Muscle layer of duodenum (tissue), 2 donors: ENCODE data around the gene SLC27A3.

Experiments used
- H3K27ac ChIP-seq: one replicate; pipeline ENCODE4 v1.7.0; 2013; ENCODE audit warnings: mild to moderate bottlenecking, low read length
- H3K27me3 ChIP-seq: one replicate; pipeline ENCODE4 v1.7.0; 2013; ENCODE audit warnings: low read depth, mild to moderate bottlenecking, control low read depth, low read length
- H3K36me3 ChIP-seq, 2 donors: one replicate each; pipeline ENCODE4 v1.7.0; 2013; ENCODE audit warnings: low read length in 2 of 2, control low read depth in 1 of 2, mild to moderate bottlenecking in 1 of 2; ENCODE audit not compliant: insufficient read depth in 2 of 2, control insufficient read depth in 1 of 2
- H3K4me1 ChIP-seq, 2 donors: one replicate each; pipeline ENCODE4 v1.7.0; 2013; ENCODE audit warnings: low read length in 2 of 2, mild to moderate bottlenecking in 2 of 2, control low read depth in 1 of 2, moderate library complexity in 1 of 2; ENCODE audit not compliant: insufficient read depth in 2 of 2, control insufficient read depth in 1 of 2
- H3K4me3 ChIP-seq, 2 donors: one replicate each; pipeline ENCODE4 v1.7.0; 2013; ENCODE audit warnings: low read length in 2 of 2, low read depth in 1 of 2, mild to moderate bottlenecking in 1 of 2
- H3K9me3 ChIP-seq, 2 donors: one replicate each; pipeline ENCODE4 v1.7.0; 2013; ENCODE audit warnings: low read length in 2 of 2, control low read depth in 1 of 2, mild to moderate bottlenecking in 1 of 2; ENCODE audit not compliant: control insufficient read depth in 1 of 2
- donor health status: healthy.

Gene SLC27A3

GRCh38 chr1:153774780-153775457 is at the start of gene SLC27A3:
TSS of gene SLC27A3 (plus strand) at chr1:153775407. CDS start at chr1:153775498, 91 bp downstream.
- peak within 1 kb of the TSS; percentile 68 to 83 for H3K4me3 ChIP-seq
- H3K36me3 ChIP-seq = peaks cover 27 to 35% of the 10 kb centered on the region in 2 donors
- H3K4me1 ChIP-seq = peaks cover 16 to 48% of the 10 kb centered on the region in 2 donors
- no peaks in the 10 kb centered on the region for H3K9me3 ChIP-seq
- H3K27me3 ChIP-seq = no peaks in the 10 kb centered on the region
- peak within 1 kb of the TSS; percentile 56 for H3K27ac ChIP-seq

GRCh38 chr1:153727463-153728304 is 47.5 kb upstream of the SLC27A3 start, which contains the start of gene INTS3:
TSS of gene INTS3 (plus strand) at chr1:153728050. CDS start at chr1:153728635, 585 bp downstream.
- Histone ChIP-seq H3K27ac (peak within 1 kb of the TSS; percentile 99), H3K4me1 (peaks cover 0 to 15% of the 10 kb centered on the region in 2 donors), H3K4me3 (peak within 1 kb of the TSS; percentile 87 to 95), H3K9me3 (no peaks in the 10 kb centered on the region), H3K36me3 (peaks cover 3 to 6% of the 10 kb centered on the region in 2 donors), H3K27me3 (no peaks in the 10 kb centered on the region)

- Histone ChIP-seq H3K4me1 (peaks cover 0 to 16% of the 10 kb centered on the region in 2 donors), H3K4me3 (peak overlapping the region; percentile 87 to 95), H3K9me3 (no peaks in the 10 kb centered on the region), H3K27me3 (no peaks in the 10 kb centered on the region), H3K36me3 (peaks cover 3 to 6% of the 10 kb centered on the region in 2 donors), H3K27ac (peak overlapping the region; percentile 99)
Measured at GRCh38 chr1:153728305-153729066, 46.7 kb upstream of the SLC27A3 start.

GRCh38 chr1:153730468-153730988 is 44.7 kb upstream of the SLC27A3 start:
- no peaks in the 10 kb centered on the region for H3K27me3 ChIP-seq
- H3K9me3 ChIP-seq = no peaks in the 10 kb centered on the region
- no peak overlapping the region for H3K4me3 ChIP-seq
- H3K4me1 ChIP-seq = peaks cover 0 to 34% of the 10 kb centered on the region in 2 donors
- H3K27ac ChIP-seq = peak overlapping the region; percentile 52
- H3K36me3 ChIP-seq = peaks cover 3 to 6% of the 10 kb centered on the region in 2 donors

- H3K9me3 ChIP-seq = no peaks in the 10 kb centered on the region
- H3K27me3 ChIP-seq = no peaks in the 10 kb centered on the region
- H3K27ac ChIP-seq = peak overlapping the region; percentile 30
- H3K36me3 ChIP-seq = peaks cover 0 to 6% of the 10 kb centered on the region in 2 donors
- H3K4me1 ChIP-seq = peaks cover 0 to 33% of the 10 kb centered on the region in 2 donors
- H3K4me3 ChIP-seq = no peak overlapping the region
Measured at GRCh38 chr1:153733970-153734369, 41.2 kb upstream of the SLC27A3 start.

- peak overlapping the region; percentile 30 for H3K27ac ChIP-seq
- H3K4me3 ChIP-seq = no peak overlapping the region
- H3K9me3 ChIP-seq = no peaks in the 10 kb centered on the region
- no peaks in the 10 kb centered on the region for H3K27me3 ChIP-seq
- peaks cover 0 to 27% of the 10 kb centered on the region in 2 donors for H3K4me1 ChIP-seq
- peaks cover 0 to 6% of the 10 kb centered on the region in 2 donors for H3K36me3 ChIP-seq
Measured at GRCh38 chr1:153734396-153735089, 40.7 kb upstream of the SLC27A3 start.

- Histone ChIP-seq H3K4me3 (no peak overlapping the region), H3K9me3 (no peaks in the 10 kb centered on the region), H3K27ac (no peak overlapping the region), H3K36me3 (peaks cover 0 to 6% of the 10 kb centered on the region in 2 donors), H3K4me1 (peaks cover 0 to 22% of the 10 kb centered on the region in 2 donors), H3K27me3 (no peaks in the 10 kb centered on the region)
Measured at GRCh38 chr1:153735090-153735420, 40.2 kb upstream of the SLC27A3 start.

GRCh38 chr1:153741986-153742385 is 33.2 kb upstream of the SLC27A3 start:
- Histone ChIP-seq H3K36me3 (peaks cover 31 to 52% of the 10 kb centered on the region in 2 donors), H3K27ac (no peak overlapping the region), H3K4me3 (no peak overlapping the region)

GRCh38 chr1:153742411-153743142 is 32.6 kb upstream of the SLC27A3 start:
- H3K9me3 ChIP-seq = no peaks in the 10 kb centered on the region
- H3K4me1 ChIP-seq = peaks cover 0 to 7% of the 10 kb centered on the region in 2 donors
- no peaks in the 10 kb centered on the region for H3K27me3 ChIP-seq
- peaks cover 37 to 57% of the 10 kb centered on the region in 2 donors for H3K36me3 ChIP-seq
- H3K4me3 ChIP-seq = no peak overlapping the region
- H3K27ac ChIP-seq = no peak overlapping the region

More at GRCh38 chr1:153741986-153742385, 33.2 kb upstream of the SLC27A3 start:
- Histone ChIP-seq H3K9me3 (no peaks in the 10 kb centered on the region), H3K4me1 (peaks cover 0 to 7% of the 10 kb centered on the region in 2 donors), H3K27me3 (no peaks in the 10 kb centered on the region)

- H3K27me3 ChIP-seq = no peaks in the 10 kb centered on the region
- no peak overlapping the region for H3K27ac ChIP-seq
- no peak overlapping the region for H3K4me3 ChIP-seq
- peaks cover 55 to 73% of the 10 kb centered on the region in 2 donors for H3K36me3 ChIP-seq
- H3K9me3 ChIP-seq = no peaks in the 10 kb centered on the region
- peaks cover 0 to 13% of the 10 kb centered on the region in 2 donors for H3K4me1 ChIP-seq
Measured at GRCh38 chr1:153745417-153745816, 29.8 kb upstream of the SLC27A3 start.
